Measurements from ENCODE around the gene PROS1.

GRCh38 chr3:93843981-93844380 lies 129.7 kb downstream of the PROS1 start:
- no peak for TF ChIP-seq CTCF (IDR thresholded peaks at IDR 0.05; ENCODE audit: low read depth, low read length)
- no peak for TF ChIP-seq POLR2A (IDR thresholded peaks at IDR 0.05; ENCODE audit: extremely low read depth, insufficient read length)
- TF ChIP-seq MAX (IDR thresholded peaks at IDR 0.05; ENCODE audit: low read depth, low read length): no peak
- no peak for TF ChIP-seq MYC (IDR thresholded peaks at IDR 0.05; ENCODE audit: low read depth, low read length)

All from NB4 (cell line).